Tibial nerve (tissue), 4 donors: Measurements from ENCODE around the gene SNTB2. TPM values are rescaled to one million over a fixed set of nuclear protein-coding genes. Genes with fewer than 3 reads are reported as not detected.

Experiments used
- DNase-seq, 2 donors: peaks; one replicate each; pipeline ENCODE4 v3.0.0-alpha.2; 2019; ENCODE audit warnings: low spot score in 2 of 2
- H3K27ac ChIP-seq, 4 donors: fragments of 200-600 bp; sonication (generic) in 3 of 4; one replicate each; pipeline ENCODE4 v1.5.1; 2017 to 2019; ENCODE audit warnings: mild to moderate bottlenecking in 1 of 4
- H3K27me3 ChIP-seq, 2 donors: fragments of 200-600 bp; sonication (generic) in 1 of 2; one replicate each; pipeline versions ENCODE4 v1.5.1 to v1.6.0; 2017 to 2019
- H3K36me3 ChIP-seq, 3 donors: fragments of 200-600 bp; sonication (generic); one replicate each; pipeline ENCODE4 v1.5.1; 2018 to 2019
- H3K4me1 ChIP-seq, 4 donors: fragments of 200-600 bp; sonication (generic) in 3 of 4; one replicate each; pipeline ENCODE4 v1.5.1; 2017 to 2019
- H3K4me3 ChIP-seq, 4 donors: fragments of 200-600 bp; sonication (generic) in 3 of 4; one replicate each; pipeline ENCODE4 v1.5.1; 2017 to 2019; ENCODE audit warnings: mild to moderate bottlenecking in 1 of 4, moderate library complexity in 1 of 4
- H3K9me3 ChIP-seq, 4 donors: fragments of 200-600 bp; sonication (generic) in 3 of 4; one replicate each; pipeline ENCODE4 v1.5.1; 2017 to 2019
- EP300 ChIP-seq, 2 donors: sonication (generic); formaldehyde crosslinking; IDR thresholded peaks; one replicate each; pipeline ENCODE4 v1.6.1; 2017; ENCODE audit warnings: antibody characterized with exemption in 2 of 2, mild to moderate bottlenecking in 1 of 2
- POLR2A ChIP-seq, 2 donors: fragments of 450-650 bp; IDR thresholded peaks; one replicate each; pipeline ENCODE4 v1.6.1; 2017; ENCODE audit warnings: antibody characterized with exemption in 2 of 2, mild to moderate bottlenecking in 2 of 2, moderate library complexity in 2 of 2
- WGBS, 2 donors: methylation state at CpG; one replicate each; pipeline ENCODE4 v1.1.5; 2018; 5-methylcytosine and 5-hydroxymethylcytosine counted together
- total RNA-seq, 4 donors: library from RNA; depleted of rRNA; stranded (reverse); fragments of >200 nt; gene quantifications; one replicate each; pipeline ENCODE4 v1.1.0, GENCODE V29; 2016
- TF ChIP-seq, protein P1 (sequence below), 5 experiments: fragments of 200-600 bp in 3 of 5; fragments of 450-650 bp in 2 of 5; sonication (generic) in 3 of 5; IDR thresholded peaks; one replicate each; pipeline ENCODE4 v1.5.1; 2016 to 2019; ENCODE audit warnings: antibody characterized with exemption in 5 of 5, mild to moderate bottlenecking in 3 of 5, moderate library complexity in 2 of 5

SNTB2 gene
- total RNA-seq, 4 donors from 2014 or later, result 33.1 to 50.2 (median 37.7) TPM

DNA sequence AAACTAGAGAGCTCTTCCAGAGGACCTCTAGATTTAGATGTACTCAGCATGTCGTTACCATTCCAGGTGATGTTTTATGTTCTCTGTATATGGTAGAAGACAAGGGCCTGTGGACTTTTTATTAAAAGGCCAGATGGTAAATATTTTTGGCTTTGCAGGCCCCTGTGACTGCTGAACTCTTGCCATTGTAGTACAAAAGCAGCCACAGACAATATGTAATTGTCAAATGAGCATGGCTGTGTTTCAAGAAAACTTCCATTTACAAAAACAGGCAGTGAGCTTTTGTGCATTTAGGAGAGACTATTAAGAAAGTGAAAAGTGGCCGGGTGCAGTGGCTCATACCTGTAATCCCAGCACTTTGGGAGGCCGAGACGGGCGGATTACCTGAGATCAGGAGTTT is 157.2 kb downstream of the SNTB2 start:
- Histone ChIP-seq H3K27ac (no peak overlapping the region), H3K4me1 (peaks cover 0 to 24% (median 10%) of the 10 kb centered on the region in 4 donors), H3K4me3 (no peak overlapping the region), H3K27me3 (no peaks in the 10 kb centered on the region), H3K36me3 (peaks cover 0 to 36% (median 0%) of the 10 kb centered on the region in 3 donors), H3K9me3 (no peaks in the 10 kb centered on the region)
- WGBS, 2 donors, result 87 to 90% methylated on average over 5 of the region's 5 CpGs
- TF ChIP-seq, protein P1, sequence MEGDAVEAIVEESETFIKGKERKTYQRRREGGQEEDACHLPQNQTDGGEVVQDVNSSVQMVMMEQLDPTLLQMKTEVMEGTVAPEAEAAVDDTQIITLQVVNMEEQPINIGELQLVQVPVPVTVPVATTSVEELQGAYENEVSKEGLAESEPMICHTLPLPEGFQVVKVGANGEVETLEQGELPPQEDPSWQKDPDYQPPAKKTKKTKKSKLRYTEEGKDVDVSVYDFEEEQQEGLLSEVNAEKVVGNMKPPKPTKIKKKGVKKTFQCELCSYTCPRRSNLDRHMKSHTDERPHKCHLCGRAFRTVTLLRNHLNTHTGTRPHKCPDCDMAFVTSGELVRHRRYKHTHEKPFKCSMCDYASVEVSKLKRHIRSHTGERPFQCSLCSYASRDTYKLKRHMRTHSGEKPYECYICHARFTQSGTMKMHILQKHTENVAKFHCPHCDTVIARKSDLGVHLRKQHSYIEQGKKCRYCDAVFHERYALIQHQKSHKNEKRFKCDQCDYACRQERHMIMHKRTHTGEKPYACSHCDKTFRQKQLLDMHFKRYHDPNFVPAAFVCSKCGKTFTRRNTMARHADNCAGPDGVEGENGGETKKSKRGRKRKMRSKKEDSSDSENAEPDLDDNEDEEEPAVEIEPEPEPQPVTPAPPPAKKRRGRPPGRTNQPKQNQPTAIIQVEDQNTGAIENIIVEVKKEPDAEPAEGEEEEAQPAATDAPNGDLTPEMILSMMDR (IDR thresholded peaks at IDR 0.05), result no peak
- TF ChIP-seq EP300 (IDR thresholded peaks at IDR 0.05) (no peak), POLR2A (IDR thresholded peaks at IDR 0.05) (no peak)
- no peak for DNase-seq

DNA sequence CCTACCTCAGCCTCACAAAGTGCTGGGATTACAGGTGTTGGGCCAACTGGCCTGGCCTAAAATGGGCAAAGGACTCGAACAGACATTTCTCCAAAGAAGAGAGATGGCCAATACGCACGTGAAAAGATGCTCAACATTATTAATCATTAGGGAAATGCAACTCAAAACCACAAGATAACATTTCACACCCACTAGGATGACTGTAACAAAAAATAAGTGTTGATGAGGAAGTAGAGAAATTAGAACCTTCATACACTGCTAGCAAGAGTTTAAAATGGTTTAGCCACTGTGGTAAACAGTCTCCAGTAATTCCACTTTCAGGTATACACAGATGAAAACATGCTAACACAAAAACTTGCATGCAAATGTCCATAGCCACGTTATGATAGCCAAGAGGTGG is 159.0 kb downstream of the SNTB2 start:
- TF ChIP-seq, protein P1 (IDR thresholded peaks at IDR 0.05), result no peak
- TF ChIP-seq EP300 (IDR thresholded peaks at IDR 0.05) (no peak), POLR2A (IDR thresholded peaks at IDR 0.05) (no peak)
- WGBS, 2 donors, result 61 to 72% methylated on average over 4 of the region's 4 CpGs
- no peak for DNase-seq
- Histone ChIP-seq H3K9me3 (no peaks in the 10 kb centered on the region), H3K4me3 (no peak overlapping the region), H3K36me3 (peaks cover 0 to 50% (median 0%) of the 10 kb centered on the region in 3 donors), H3K27me3 (no peaks in the 10 kb centered on the region), H3K27ac (no peak overlapping the region), H3K4me1 (peaks cover 0 to 13% (median under 1%) of the 10 kb centered on the region in 4 donors)

DNA sequence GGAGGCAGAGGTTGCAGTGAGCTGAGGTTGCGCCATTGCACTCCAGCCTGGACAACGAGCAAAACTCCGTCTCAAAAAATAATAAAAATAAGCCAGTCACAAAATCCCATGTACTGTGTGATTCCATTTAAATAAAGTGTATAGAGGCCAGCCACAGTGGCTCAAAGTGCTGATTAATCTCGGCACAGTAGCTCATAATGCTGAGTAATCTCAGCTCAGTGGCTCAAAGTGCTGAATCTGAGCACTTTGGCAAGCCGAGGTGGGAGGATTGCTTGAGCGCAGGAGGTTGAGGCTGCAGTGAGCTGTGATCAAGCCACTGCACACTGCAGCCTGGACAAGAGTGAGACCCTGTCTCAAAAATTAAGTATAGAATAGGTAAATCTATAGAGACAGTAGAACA is 159.7 kb downstream of the SNTB2 start:
- TF ChIP-seq POLR2A (IDR thresholded peaks at IDR 0.05), result no peak
- DNase-seq, result no peak
- Histone ChIP-seq H3K9me3 (no peaks in the 10 kb centered on the region), H3K36me3 (peaks cover 0 to 49% (median 0%) of the 10 kb centered on the region in 3 donors), H3K4me3 (no peak overlapping the region), H3K27ac (no peak overlapping the region), H3K4me1 (peaks cover 0 to 5% (median 0%) of the 10 kb centered on the region in 4 donors), H3K27me3 (no peaks in the 10 kb centered on the region)
- 87 to 89% methylated on average over 6 of the region's 6 CpGs for WGBS, 2 donors

DNA sequence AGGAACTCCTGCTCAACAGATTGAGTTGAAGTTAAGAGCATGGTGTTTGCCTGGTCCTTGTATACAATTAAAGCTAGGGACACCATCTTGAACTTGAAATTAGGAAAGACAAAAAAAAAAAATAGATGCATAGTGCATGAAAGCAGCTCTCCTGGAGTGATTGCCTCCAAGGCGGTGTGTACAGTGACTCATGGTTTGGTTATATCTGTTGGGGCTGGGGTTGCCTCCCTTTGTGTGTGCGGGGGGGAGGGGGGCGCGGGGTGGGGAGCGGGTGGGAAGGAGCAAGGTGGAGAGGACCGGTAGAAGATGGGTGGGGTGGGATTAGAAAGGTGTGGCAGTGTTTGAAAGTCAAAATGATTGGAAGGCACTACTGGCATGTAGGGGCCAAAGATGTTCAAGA is 161.3 kb downstream of the SNTB2 start:
- TF ChIP-seq POLR2A (IDR thresholded peaks at IDR 0.05), result no peak
- TF ChIP-seq EP300 (IDR thresholded peaks at IDR 0.05), result no peak
- TF ChIP-seq, protein P1 (IDR thresholded peaks at IDR 0.05), result no peak
- H3K27me3 ChIP-seq, result no peaks in the 10 kb centered on the region
- H3K4me3 ChIP-seq, result no peak overlapping the region
- H3K27ac ChIP-seq, result no peak overlapping the region
- H3K36me3 ChIP-seq, result peaks cover 0 to 52% (median 0%) of the 10 kb centered on the region in 3 donors
- H3K9me3 ChIP-seq, result no peaks in the 10 kb centered on the region
- no peak for DNase-seq
- WGBS, 2 donors, result 92 to 94% methylated on average over 6 of the region's 6 CpGs
- no peaks in the 10 kb centered on the region for H3K4me1 ChIP-seq

DNA sequence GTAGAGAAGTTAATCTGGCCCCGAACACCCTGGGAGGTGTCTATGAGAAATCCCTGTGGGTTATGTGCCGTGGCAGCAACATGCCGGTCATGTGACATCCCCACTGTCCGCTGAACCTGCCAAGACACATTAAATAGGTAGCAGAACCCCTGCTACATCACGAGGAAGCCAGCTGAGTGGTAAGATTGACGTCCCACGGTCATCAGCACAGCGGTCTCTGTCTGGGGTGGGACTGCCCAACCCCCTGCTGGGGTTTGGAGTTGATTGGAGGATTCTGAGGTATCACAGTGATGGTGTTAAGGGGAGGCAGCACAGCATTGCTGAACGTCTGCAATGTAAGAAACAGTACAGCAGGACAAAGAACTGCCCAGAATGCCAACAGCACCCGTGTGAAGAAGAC is 162.6 kb downstream of the SNTB2 start:
- no peaks in the 10 kb centered on the region for H3K4me1 ChIP-seq
- TF ChIP-seq, protein P1 (IDR thresholded peaks at IDR 0.05), result no peak
- no peaks in the 10 kb centered on the region for H3K27me3 ChIP-seq
- H3K36me3 ChIP-seq, result peaks cover 0 to 54% (median 0%) of the 10 kb centered on the region in 3 donors
- WGBS, 2 donors, result 78 to 94% methylated on average over 10 of the region's 10 CpGs
- no peak overlapping the region for H3K27ac ChIP-seq
- H3K9me3 ChIP-seq, result no peaks in the 10 kb centered on the region
- DNase-seq, result no peak
- no peak overlapping the region for H3K4me3 ChIP-seq
